Heart left ventricle (tissue), 13 donors: ENCODE measurements around the gene DTX3.

Experiments
- CTCF ChIP-seq, 12 donors: fragments of 200-600 bp; sonication (generic) in 4 of 12; IDR thresholded peaks; one replicate each; pipeline versions ENCODE4 v1.5.0 to v1.8.0; 2018 to 2022; ENCODE audit warnings: antibody characterized with exemption in 12 of 12, mild to moderate bottlenecking in 5 of 12
- POLR2A ChIP-seq, 2 donors: fragments of 450-650 bp; IDR thresholded peaks; one replicate each; pipeline ENCODE4 v1.6.1; 2017; ENCODE audit warnings: antibody characterized with exemption in 2 of 2, mild to moderate bottlenecking in 2 of 2, moderate library complexity in 2 of 2
- donor health status: ischemic (EF 13 %, LVEDD 7.1; RV severe dilation, severe dysfunction).
- donor health status: DM: no; HTN: yes; CAD: no.
- donor health status: DM: no; HTN: no; CAD: no.
- donor health status: ischemic (EF 25% LVEDD 6.9; RV normal size, moderate dysfunction).
- donor health status: ischemic (EF 25% LVEDD 5.7; RV mildly dilated, moderate dysfunction).
- donor health status: ischemic (EF 35%, LVEDD 5.7; RV mildly dilated, moderate dysfunction).
- donor health status: nonischemic (EF 11% LVEDD 7.7; RV severe dilation, severe dysfunction).
- donor health status: DM: yes; HTN: yes; CAD: no.
- donor health status: PGD.
- donor health status: ischemic (EF 29% LVEDD 5.4; RV normal size, mild dysfunction).
- donor health status: nonischemic (EF 23%, LVEDD 6.1; RV moderate dilation, normal function).

GRCh38 chr12:57590479-57590863 is 14.2 kb upstream of the DTX3 start:
- no peak for TF ChIP-seq CTCF (IDR thresholded peaks at IDR 0.05)
- no peak for TF ChIP-seq POLR2A (IDR thresholded peaks at IDR 0.05)
